HEK293T (cell line): ENCODE measurements around the gene COPS8.

Source experiments
- ARNT ChIP-seq: fragments of 450-650 bp; IDR thresholded peaks from 2 replicates; pipeline ENCODE4 v1.6.1; 2017; ENCODE audit warnings: mild to moderate bottlenecking
- BHLHE40 ChIP-seq: fragments of 450-650 bp; IDR thresholded peaks from 2 replicates; pipeline ENCODE4 v1.6.1; 2016; ENCODE audit warnings: mild to moderate bottlenecking, moderate library complexity, borderline replicate concordance
- CTBP1 ChIP-seq: fragments of 450-650 bp; IDR thresholded peaks from 2 replicates; pipeline ENCODE4 v1.6.1; 2016; ENCODE audit warnings: borderline replicate concordance
- ELF4 ChIP-seq: fragments of 450-650 bp; IDR thresholded peaks from 2 replicates; pipeline ENCODE4 v1.6.1; 2017; ENCODE audit warnings: antibody characterized with exemption
- FOXA1 ChIP-seq: fragments of 450-650 bp; IDR thresholded peaks from 2 replicates; pipeline ENCODE4 v1.6.1; 2016; ENCODE audit warnings: mild to moderate bottlenecking
- FOXK2 ChIP-seq: fragments of 450-650 bp; IDR thresholded peaks from 2 replicates; pipeline ENCODE4 v1.6.1; 2016; ENCODE audit warnings: mild to moderate bottlenecking
- FOXM1 ChIP-seq: fragments of 450-650 bp; IDR thresholded peaks from 2 replicates; pipeline ENCODE4 v1.6.1; 2017; ENCODE audit warnings: mild to moderate bottlenecking, borderline replicate concordance
- L3MBTL2 ChIP-seq: fragments of 450-650 bp; conservative IDR thresholded peaks from 2 replicates; pipeline ENCODE4 v1.6.1; 2016; ENCODE audit warnings: mild to moderate bottlenecking
- LEF1 ChIP-seq: fragments of 450-650 bp; IDR thresholded peaks from 2 replicates; pipeline ENCODE4 v1.6.1; 2017; ENCODE audit warnings: mild to moderate bottlenecking, borderline replicate concordance
- PKNOX1 ChIP-seq: fragments of 450-650 bp; IDR thresholded peaks from 2 replicates; pipeline ENCODE4 v1.6.1; 2016
- SP1 ChIP-seq: fragments of 450-650 bp; IDR thresholded peaks from 2 replicates; pipeline ENCODE4 v1.6.1; 2017
- SUZ12 ChIP-seq: fragments of 450-650 bp; IDR thresholded peaks from 2 replicates; pipeline ENCODE4 v1.6.1; 2016; ENCODE audit warnings: mild to moderate bottlenecking
- TARDBP ChIP-seq: fragments of 450-650 bp; IDR thresholded peaks from 2 replicates; pipeline ENCODE4 v1.6.1; 2016
- ZNF384 ChIP-seq: fragments of 450-650 bp; IDR thresholded peaks from 2 replicates; pipeline ENCODE4 v1.6.1; 2016

DNA sequence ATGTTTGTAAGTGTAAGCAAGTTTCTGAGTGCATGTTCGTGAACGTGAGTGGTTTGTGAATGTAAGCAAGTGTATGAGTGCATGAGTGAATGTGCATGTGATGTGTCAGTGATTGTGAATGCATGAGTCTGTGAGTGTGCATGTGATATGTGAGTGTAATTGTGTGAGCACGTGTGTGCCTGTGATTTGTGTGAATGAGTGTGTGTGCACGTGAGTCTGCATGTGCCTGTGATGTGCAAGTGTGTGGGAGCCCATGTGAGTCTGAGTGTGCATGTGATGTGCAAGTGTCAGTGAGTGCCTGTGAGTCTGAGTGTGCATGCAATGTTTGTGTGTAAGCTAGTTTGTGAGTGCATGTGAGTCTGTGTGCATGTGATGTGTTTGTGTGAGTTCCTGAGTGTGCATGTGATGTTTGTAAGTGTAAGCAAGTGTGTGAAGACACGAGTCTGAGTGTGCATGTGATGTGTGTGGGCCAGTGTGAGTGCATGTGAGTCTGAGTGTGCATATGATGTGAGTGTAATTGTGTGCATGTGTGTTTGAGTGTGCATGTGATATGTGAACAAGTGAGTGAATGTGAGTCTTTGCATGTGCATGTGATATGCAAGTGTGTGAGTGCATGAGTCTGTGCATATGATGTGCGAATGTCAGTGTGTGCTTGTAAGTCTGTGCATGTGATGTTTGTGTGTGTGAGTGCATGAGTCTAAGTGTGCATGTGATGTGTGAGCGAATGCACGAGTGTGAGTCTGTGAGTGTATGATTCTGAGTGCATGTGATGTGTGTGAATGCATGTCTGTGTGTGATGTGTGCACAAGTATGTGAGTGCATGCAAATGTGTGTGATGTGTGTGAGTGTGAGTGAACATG is 45.1 kb downstream of the COPS8 start:
- TF ChIP-seq BHLHE40 (no peak), L3MBTL2 (no peak), ELF4 (no peak), FOXM1 (no peak), ARNT (no peak), LEF1 (no peak), PKNOX1 (no peak), SP1 (no peak), FOXK2 (no peak), SUZ12 (no peak), FOXA1 (no peak), TARDBP (no peak), CTBP1 (no peak), ZNF384 (no peak)
